ENCODE results near the gene LHPP.

Gene LHPP

DNA sequence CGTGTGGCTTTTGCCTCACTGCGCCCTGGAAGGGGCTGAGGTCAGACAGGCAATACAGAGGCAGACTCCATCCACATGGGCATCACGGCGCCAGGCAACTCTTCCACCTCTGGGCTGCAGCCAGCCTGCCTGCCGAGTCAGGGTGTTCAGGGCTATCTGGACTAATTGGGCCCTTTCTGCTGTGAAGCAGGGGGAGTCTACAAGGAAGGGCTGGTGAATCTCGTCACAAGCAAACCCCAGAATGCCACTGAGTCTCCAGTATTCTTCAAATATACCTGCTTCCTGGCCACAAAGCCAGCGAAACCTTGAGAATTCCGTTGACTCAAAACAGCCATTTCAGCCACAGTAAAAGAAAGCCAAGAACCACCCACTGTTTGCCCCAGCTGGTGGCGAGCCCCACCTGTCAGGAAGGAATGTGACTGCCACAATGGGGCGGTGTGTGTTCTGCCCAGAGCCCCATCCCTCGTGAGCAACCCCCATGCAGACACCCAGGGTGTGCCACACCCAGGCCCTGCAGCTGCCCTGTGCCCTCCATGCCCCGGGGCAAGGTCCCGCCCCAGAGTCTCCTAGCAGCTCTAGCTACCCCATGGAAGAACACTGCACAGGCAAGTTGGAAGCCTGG is 165.2 kb downstream of the LHPP start:
- no peak for DNase-seq (ENCODE audit: low read depth)

DNA sequence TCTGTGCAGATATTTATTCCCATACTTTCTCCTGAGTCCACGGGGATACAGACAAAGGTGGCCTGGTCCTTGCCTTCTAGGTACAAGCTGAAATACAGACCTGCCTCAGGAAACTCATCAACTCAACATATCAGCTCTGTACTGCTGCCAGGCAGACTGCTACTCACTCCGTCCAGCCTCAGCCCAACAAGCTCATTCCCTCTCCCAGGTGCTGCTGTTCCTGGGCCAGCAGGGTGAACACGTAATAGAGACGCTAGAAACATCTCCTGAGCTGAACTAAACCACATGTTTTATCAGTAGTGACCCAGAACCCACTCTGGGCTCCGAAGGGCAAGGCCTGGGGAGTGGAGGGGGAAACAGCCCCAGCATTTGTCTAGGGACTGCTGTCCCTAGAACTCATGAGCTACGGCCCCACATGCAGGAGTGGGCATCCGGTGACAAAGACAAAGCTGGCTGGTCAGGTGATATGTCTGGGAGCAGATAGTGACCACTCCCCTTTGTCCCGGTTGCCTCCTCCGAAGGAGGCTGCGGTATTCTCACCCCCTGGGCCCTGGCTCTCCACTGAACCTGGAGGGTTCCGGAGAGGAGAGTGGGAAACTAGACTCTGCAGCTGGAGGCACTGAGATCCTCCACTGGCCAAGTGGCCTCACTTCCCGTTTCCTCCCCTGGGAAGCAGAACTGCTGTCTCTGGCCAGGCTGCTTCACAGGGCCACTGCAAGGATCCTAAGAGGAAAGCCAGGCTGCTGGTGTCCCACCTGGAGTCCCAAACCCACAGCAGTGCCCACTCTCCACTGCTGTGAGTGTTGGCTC is 166.4 kb downstream of the LHPP start:
- DNase-seq (ENCODE audit: low read depth) = no peak

DNA sequence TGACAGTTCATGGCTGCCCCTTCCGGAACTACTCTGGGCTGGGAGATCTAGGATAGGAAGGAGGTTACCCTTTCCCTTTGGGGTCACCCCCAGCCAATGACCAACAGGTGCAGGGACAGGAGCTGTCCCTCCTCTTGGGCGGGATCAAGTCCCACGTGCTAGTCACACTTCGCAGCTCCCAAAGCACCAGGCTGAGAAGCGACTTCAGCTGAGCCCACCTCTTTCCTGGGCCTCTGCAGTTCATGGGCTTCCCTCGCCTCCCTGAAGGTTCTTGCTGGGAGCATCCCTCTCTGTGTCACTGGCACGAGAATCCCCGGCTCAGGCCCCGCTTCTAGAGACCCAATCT is 167.0 kb downstream of the LHPP start:
- no peak for DNase-seq (ENCODE audit: low read depth)

DNA sequence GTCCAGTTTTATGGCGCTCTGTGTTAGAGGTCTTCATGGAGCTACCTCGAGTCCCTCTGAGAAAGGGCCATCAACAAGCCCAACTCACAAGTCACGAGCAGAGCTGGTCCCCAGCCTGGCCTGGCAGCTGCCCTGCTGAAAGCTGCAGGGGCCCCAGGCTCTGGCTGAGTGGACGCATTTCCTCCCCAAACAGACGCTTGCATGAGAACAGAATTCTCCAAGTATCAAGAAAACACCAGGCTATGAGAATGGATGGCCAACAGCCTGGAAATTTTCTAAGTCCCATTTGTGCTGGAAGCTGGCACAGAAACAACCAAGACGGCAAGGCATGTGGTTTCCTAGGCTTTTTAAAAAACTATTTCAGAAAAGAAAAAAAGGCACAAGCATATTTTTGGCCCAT is 167.8 kb downstream of the LHPP start:
- no peak for DNase-seq (ENCODE audit: low read depth)

DNA sequence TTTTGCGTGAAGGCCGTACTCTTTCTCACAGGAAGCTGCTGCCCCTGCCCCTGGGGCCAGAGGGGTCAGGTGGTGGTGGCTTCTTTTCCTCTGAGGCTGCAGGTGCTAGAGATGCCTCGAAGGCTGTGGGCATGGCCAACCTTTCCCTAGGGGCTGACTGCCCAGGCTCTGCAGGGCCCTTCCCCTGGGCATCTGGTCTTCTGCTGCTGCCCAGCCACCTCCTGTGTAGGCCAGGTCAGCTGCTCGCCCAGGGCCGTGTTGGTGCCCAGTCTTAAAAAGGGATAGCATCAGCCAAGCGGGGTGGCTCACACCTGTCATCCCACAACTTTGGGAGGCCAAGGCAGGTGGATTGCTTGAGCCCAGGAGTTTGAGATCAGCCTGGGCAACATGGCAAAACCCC is 168.2 kb downstream of the LHPP start:
- no peak for DNase-seq (ENCODE audit: low read depth)

DNA sequence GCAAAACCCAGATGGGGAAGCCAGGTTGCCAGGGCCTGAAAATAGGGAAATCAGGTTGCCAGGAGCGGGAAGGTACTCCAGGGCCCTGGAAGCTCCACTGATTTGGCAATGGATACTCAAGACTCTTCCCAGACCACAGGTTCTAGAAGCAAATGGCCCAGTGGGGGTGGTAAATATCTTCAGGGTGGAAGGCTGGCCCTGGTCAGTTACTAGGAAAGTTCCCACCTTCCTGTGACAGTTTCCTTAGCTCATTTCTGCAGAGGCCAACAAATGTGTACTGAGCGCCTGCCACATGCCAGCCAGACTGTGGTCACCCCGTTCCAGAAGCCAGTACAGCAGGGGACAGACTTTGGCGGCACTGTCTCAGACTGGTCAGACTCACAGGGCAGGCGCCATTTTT is 168.9 kb downstream of the LHPP start:
- DNase-seq (ENCODE audit: low read depth) = no peak

DNA sequence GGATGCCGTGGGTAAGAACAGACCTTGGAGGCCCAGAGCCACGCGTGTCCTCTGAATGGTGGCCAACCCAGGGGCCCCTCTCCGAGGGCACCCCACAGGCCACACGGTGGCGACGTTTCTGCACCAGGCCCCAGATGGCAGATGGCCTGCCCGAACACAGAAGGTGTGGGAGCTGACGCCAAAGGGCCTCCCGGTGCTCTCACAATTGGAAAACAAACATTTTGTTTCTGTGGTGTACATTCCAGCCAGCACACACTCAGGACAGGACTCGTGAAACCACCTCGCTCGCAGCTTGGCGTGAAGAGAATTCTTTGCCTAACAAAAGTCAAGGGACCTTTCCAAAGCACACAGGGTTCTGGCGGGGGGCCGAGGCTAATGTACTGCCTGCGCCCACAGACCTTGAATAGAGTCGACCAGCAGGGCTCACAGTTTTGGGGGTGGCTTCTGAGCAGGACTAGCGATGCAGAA is 170.5 kb downstream of the LHPP start:
- DNase-seq (ENCODE audit: low read depth) = no peak

DNA sequence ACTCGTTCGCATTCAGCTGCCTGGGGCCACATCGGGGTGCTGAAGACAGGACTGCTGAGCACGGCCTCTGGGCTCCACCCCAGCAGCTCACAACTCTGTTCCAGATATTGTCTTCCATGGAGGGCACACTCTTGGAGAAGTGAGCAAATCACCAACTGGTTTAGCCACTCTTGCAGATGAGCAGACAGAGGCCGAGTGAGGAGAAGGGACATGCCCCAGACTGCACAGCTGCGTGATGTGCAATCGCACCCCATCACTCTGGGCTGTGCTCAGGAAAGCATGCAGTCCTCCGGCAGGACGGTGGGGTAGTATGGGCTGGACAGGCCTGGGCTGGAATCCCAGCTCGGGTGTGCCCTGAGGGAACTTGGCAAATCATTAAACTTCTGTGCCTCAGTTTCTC is 170.9 kb downstream of the LHPP start:
- DNase-seq (ENCODE audit: low read depth) = no peak

DNA sequence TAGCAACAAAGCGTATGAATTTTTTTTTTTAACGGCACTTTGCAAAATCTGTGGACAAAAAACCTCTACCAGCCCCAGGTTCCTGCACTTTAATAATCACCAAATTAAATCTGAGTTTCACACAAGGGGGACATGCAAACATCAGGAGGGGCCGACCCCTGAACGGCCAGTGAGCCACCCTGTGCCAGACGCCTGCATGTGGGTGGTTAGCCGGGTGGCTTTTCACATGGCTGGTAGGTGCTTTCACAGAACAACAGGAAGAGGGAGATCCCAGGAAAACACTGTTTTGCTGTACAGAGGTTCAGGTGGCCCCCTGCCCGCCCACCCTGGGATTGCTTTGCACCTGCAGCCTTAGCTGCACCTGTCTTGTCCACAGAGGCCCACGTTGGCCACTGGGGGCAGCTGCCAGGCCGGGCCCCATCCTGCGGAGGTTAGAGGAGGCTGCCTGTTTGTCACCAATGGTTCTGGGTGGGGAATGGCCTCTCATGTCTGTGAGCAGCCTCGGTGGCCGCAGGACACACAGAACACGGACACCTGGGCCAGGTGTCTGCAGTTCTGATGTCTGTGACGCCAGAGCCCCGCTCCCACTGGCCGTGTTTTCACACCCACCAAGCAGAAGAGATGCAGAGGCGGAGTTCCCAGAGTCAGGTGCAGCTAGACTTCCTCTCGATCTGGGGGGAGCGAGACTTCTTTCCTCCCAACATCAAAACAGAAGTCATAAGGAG is 174.8 kb downstream of the LHPP start:
- DNase-seq (ENCODE audit: low read depth) = no peak

DNA sequence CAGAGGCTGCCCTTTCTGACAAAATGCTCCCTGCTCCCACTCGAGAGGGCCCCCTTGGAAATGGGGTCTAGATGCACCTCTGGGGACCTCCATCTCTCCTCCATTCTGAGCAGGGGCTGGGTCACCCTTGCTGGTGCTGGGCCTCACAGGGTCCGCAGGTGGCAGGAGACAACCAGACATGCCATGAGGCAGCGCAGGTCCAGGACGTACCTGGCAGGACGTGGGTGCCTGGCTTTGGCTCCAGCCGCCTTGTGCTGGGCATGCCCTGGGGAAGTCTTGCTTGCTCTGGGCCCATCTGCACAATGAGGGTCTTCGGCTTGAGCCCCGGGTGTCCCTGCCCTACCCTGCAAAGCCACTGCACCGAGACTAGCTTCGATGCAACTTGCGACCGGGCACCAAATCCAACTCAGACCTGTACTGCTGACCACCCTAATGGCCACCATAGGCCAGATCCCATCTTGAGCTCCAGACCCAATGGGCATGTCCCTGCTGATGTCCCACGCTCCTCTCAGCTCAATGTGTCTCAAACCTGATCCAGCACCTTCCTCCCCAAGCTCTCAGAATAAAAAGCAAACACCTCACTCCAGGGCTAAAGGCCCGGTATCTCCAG is 175.6 kb downstream of the LHPP start:
- DNase-seq (ENCODE audit: low read depth) = no peak

DNA sequence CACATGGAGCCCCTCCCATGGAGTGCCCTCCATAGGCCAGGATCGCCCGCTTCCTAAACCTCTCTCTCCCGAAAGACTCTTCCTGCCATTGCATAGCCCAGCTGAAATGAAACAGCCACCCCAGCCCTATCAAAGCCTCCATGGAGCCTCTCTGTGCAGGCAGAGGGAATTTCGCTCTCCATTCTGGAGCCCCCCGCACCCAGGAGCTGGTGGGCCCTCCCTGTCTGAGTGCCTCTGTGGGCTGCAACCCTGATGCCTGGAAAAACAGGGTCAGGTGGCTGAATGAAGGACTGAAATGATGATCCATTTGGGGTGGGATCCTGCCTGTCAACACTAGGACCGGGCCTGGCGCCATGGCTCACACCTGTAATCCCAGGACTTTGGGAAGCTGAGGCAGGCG is 176.1 kb downstream of the LHPP start:
- no peak for DNase-seq (ENCODE audit: low read depth)

DNA sequence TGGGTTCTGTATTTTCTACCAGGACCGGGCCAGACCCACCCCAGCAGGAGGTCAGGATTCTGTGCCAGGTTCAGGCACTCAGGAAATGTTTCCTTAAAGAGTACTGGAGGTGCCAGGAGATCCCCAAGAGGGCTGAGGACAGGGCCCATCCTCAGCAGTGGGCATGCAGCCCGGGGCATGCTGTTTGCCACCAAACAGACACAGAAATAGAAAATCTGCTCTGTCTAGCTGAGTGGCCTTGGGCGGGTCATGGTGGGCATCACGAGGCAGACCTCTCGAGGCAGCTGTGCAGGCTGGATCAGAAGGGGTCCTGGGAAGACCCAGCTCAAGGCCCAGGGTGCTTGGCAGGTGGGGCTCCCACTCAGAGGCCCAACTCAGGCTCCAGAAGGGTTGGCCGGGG is 177.6 kb downstream of the LHPP start:
- no peak for DNase-seq (ENCODE audit: low read depth)

DNA sequence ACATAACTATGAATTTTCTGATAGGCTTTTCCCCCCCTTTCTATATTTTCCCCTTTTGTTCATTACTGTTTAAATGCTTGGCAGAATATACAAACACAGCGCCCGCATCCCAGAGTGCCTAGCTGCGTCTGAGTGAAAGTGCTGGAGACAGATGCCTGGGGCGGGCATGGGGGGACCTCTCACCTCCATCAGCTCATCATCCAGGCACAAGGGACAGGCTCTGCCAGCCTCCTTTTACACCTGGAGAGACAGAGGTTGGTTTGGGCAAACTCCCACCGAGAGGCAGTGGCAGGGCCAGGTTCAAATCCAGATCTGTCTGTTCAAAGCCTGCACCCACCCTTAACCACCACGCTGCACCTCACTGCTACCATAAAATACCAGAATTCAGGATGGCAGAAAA is 178.0 kb downstream of the LHPP start:
- DNase-seq (ENCODE audit: low read depth) = no peak

DNA sequence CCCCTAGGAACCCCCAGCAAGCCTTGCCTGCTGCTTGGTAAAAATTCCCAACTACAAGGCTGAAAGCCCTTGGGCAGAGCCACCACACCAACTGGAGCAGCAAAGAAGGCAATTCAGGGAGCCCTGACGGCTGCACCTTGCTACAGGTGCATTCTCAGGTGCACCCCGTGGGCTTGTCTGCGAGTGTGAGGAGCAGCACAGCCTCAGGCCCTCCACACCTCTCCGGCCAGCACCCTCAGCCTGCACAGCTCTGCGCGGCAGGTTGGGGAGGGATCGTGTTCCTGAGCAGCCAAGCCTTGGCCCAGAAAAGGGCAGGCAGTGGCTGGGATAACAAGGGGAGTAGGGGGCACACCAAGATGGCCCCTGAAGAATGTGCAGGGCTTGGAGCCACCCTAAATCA is 178.4 kb downstream of the LHPP start:
- no peak for DNase-seq (ENCODE audit: low read depth)

DNA sequence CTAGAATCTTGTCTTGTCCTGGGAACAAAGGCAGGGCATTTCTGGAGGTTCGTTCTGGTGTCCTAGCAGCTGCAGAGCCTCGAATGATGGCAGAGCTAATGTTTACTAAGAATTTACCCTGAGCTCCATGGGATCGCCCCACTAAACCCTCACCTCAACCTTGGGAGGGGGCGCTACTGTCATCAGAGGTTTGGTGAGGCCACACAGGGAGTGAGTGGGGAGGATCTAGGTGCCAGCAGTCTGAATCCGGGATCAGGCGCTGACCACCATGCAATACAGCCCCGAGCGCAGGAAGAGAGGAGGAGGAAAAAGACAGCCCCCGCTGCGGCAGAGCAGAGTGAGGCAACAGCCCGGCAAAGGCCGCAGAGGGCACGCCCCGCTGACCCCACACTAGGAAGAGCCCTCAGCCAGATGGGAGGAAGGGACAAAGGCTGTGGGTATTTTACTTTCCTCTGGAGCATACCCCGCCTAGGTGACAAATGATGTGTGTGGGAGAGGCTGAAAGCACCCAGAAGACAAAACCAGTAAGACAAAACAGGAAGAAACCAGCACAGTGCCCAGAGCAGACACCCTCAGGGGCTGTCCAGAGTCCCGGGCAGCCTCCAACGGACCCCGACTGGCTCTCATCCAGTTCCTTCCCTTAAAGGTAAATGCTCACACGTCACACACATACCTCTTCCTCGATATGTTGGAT is 179.1 kb downstream of the LHPP start:
- DNase-seq (ENCODE audit: low read depth) = no peak

DNA sequence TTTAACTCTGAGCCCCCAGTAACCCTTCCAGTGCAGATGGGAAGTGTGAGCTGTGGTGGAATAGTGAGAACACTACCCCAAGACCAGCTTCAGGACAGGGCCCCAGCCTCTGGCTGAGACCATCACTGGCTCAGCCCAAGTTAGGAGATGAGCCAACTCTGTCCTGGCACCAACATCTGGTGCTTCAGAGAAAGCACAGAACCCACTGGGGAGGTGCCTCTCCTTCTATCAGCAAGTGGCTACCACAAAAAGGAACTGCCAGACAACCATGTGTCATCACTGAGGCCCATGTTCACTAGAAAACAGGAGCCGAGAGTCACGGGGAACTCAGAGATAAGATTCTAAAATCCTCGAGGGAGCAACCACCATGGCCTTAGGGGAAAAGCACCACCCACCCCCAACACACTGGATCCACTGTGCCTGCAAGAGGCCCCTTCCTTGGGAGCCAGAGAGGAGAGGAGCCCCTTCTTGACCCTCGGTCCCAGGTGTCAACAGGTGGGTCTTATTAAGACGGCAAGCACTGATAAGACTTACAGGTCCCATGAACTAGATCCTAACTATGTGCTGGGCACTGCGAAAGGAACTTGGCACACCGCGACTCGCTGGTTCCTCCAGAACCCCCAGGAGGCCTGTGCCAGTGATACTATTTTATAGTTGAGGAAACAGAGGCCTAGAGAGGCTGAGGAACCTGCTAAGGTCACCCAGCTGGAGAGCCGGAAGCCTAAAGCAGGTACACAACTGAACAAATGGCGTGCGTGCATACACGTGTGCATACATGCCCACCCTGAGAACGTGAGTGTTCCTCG is 179.9 kb downstream of the LHPP start:
- peak; percentile 28 for DNase-seq (ENCODE audit: low read depth)

DNA sequence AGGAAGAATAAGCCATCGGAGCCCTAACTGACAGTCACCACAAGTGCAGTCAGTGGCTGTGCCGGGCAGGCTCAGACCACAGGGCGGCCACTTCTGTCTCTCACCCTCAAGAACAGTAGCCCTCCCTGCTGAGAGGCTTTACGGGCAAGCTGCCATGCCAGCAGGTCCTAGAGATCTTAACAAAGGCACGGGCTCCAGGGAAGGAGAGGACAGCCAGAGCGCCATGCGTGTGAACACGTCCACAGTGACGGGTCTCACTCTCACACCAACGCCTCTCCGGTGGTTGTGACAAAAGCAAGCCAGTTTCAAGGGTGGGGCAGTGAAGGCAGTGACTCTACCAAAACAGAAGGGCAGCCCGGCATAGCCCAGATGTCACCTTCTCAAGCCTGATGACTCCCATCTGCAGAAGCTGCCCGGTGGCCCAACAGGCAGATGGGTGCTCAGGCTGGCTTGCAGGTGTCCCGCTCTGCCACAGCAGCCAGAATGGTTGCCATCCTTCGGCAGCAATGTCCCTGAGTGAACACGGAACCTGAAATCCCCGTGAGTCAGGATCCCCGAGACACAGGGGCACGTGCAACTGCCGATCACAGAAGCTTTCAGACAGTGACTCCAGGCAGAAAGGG is 180.6 kb downstream of the LHPP start:
- DNase-seq (ENCODE audit: low read depth) = no peak

DNA sequence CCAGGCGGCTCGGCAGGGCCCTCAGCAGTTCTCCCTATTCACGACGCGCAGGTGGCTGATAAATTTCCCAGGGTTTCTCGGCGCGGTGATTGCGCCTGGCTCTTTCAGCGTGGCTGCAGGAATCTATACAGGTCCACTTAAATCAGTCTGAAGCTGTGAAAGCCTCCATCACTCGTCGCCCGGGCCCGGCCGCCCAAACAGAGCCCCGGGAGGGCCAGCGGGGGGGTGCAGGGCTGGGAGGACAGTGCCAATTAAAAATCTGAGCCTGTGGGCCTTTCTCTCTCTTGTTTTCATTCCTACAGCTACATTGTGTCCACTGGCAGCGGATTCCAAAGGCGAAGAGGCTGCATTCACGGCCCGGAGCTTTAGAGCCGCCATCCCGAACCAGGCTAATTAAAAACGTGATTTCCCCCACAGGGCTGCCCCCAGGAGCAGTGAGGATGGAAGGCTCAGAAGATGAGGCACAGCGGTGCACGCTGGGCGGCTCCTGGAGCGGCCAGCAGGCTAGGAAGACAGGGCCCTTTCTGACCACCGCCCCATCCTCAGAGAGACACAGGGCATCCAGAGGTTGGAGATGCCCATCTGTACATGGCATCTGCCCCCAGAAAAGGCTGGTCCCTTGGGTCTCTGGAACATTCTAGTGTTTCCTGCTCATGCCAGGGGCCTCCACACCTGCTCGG is 181.8 kb downstream of the LHPP start:
- no peak for DNase-seq (ENCODE audit: low read depth)

DNA sequence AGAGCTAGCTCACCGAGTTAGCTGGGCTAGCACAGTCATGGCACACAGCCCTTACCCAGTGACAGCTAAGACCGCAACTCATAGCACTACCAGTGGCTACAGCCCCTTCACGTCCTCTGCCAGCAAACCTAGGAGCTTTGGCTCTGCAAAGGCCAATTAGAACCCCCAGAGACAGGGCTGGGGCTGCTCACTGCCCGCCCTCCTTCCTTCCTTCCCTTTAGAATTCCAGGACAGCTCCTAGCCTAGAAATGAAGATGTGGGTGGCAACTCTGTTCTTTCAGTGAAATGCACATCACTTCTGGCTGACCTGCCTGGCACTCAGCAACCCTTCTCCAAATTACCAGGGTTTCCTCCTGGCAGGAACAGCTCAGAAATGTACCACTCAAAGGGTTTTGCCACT is 182.6 kb downstream of the LHPP start:
- DNase-seq (ENCODE audit: low read depth) = no peak

DNA sequence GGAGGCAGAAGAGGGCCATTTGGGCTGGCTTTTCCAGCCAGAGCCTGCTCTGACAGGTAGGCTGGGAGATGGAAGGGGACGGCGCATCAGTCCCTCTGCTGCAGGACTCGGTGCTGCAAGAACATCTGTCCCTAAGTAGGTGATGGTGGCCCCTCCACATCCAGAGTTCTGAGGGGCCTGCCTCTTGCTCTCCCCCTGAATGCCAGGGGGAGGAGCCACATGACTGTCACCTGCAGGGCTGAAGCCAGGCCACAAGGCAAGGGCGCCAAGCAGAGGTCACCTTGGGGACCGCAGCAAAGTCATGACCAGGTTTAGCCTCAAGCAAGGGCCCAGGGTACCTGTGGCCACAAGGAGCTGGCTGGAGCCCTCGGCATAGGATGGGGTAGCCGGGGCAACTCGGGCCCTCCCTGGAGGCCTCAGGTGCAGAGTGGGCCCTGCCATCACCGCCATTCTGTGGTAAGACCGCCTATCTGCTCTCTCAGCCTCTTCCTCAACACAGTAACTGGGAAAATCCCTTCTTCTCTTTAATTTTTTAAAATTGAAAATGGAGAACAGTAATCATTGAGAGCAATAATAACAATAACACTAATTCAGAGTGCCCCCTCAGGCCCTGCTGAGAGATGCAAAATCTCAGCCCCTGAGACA is 183.3 kb downstream of the LHPP start:
- no peak for DNase-seq (ENCODE audit: low read depth)

Measured in GM04503 (cell line).